HG03175 (cell line): ENCODE results near the gene MYO9B.

ENCODE experiments used
- ATAC-seq: cut with Tn5 transposase; IDR thresholded peaks from one replicate; pipeline ENCODE4 v1.9.1; 2021; ENCODE audit warnings: mild to moderate bottlenecking, moderate library complexity; ENCODE audit not compliant: unreplicated experiment

Gene MYO9B

GRCh38 chr19:17206736-17207581, 131.4 kb downstream of the MYO9B start:
- ATAC-seq, result no peak

- ATAC-seq, result no peak
Observed at GRCh38 chr19:17209126-17210036, 133.8 kb downstream of the MYO9B start.

- ATAC-seq, result no peak
Observed at GRCh38 chr19:17210296-17210695, 134.7 kb downstream of the MYO9B start.

GRCh38 chr19:17211547-17212446, 136.2 kb downstream of the MYO9B start:
- ATAC-seq, result no peak

- no peak for ATAC-seq
Observed at GRCh38 chr19:17213334-17213733, 137.8 kb downstream of the MYO9B start.

GRCh38 chr19:17214508-17215126, 139.0 kb downstream of the MYO9B start:
- ATAC-seq, result no peak

GRCh38 chr19:17215127-17215971, 139.8 kb downstream of the MYO9B start, which contains the start of gene USE1:
Gene USE1, plus strand, starts transcription at chr19:17215357. Its CDS starts 49 bp downstream, at chr19:17215406.
- ATAC-seq, result peak; percentile 79

GRCh38 chr19:17216058-17216670, 140.6 kb downstream of the MYO9B start:
- no peak for ATAC-seq

GRCh38 chr19:17219286-17219685, 143.7 kb downstream of the MYO9B start:
- ATAC-seq, result no peak

- ATAC-seq, result no peak
Observed at GRCh38 chr19:17220207-17220758, 144.7 kb downstream of the MYO9B start.

- ATAC-seq, result no peak
Observed at GRCh38 chr19:17225053-17225452, 149.5 kb downstream of the MYO9B start.

- peak; percentile 93 for ATAC-seq
Observed at GRCh38 chr19:17226002-17226933, 150.7 kb downstream of the MYO9B start, which contains the start of gene OCEL1. Gene OCEL1, plus strand, starts transcription at chr19:17226226. Its CDS starts 22 bp downstream, at chr19:17226248.

GRCh38 chr19:17227798-17228367, 152.3 kb downstream of the MYO9B start:
- ATAC-seq, result no peak

GRCh38 chr19:17229890-17230289, 154.3 kb downstream of the MYO9B start:
- ATAC-seq, result no peak

GRCh38 chr19:17232258-17232657, 156.7 kb downstream of the MYO9B start:
- ATAC-seq, result no peak

- ATAC-seq, result no peak
Observed at GRCh38 chr19:17234911-17235299, 159.3 kb downstream of the MYO9B start.
